C4-2B (cell line): ENCODE results near the gene PCDH19.

Experiments
- H3K27ac ChIP-seq: fragments of 450-650 bp; 2 replicates; pipeline ENCODE4 v1.5.1; 2017
- ZFX ChIP-seq: fragments of 450-650 bp; IDR thresholded peaks from 2 replicates; pipeline ENCODE4 v1.6.1; 2017
- TF ChIP-seq, protein P1 (sequence below): fragments of 450-650 bp; conservative IDR thresholded peaks from 2 replicates; pipeline ENCODE4 v1.5.1; 2017; ENCODE audit warnings: mild to moderate bottlenecking

The PCDH19 gene

GRCh38 chrX:100296183-100296753 is 113.8 kb downstream of the PCDH19 start:
- H3K27ac ChIP-seq = no peak overlapping the region
- TF ChIP-seq ZFX = no peak
- TF ChIP-seq, protein P1, sequence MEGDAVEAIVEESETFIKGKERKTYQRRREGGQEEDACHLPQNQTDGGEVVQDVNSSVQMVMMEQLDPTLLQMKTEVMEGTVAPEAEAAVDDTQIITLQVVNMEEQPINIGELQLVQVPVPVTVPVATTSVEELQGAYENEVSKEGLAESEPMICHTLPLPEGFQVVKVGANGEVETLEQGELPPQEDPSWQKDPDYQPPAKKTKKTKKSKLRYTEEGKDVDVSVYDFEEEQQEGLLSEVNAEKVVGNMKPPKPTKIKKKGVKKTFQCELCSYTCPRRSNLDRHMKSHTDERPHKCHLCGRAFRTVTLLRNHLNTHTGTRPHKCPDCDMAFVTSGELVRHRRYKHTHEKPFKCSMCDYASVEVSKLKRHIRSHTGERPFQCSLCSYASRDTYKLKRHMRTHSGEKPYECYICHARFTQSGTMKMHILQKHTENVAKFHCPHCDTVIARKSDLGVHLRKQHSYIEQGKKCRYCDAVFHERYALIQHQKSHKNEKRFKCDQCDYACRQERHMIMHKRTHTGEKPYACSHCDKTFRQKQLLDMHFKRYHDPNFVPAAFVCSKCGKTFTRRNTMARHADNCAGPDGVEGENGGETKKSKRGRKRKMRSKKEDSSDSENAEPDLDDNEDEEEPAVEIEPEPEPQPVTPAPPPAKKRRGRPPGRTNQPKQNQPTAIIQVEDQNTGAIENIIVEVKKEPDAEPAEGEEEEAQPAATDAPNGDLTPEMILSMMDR = no peak

- TF ChIP-seq, protein P1 = no peak
- no peak for TF ChIP-seq ZFX
- no peak overlapping the region for H3K27ac ChIP-seq
These were observed 115.1 kb downstream of the PCDH19 start for GRCh38 chrX:100294965-100295364.

- TF ChIP-seq, protein P1 = no peak
- no peak for TF ChIP-seq ZFX
- no peak overlapping the region for H3K27ac ChIP-seq
These were observed 121.0 kb downstream of the PCDH19 start for GRCh38 chrX:100289066-100289558.

DNA sequence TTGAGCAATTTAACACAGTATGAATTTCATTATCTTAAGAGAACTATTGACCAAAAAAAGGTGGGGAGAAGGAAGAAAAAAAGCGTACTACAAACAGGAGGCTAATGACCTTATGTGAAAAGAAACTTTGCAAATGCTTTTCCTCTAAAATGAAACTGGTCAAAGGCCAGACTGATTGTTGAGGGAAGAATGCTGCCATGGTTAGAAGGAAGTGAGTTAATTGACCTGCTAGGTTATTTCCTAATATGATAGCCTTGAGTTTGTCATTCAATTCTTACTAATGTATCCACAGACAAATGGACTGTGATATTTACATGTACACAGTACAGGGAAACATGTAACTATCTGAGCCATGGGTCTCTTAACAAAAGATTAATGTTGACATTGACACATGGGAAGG is 132.8 kb downstream of the PCDH19 start:
- no peak overlapping the region for H3K27ac ChIP-seq
- TF ChIP-seq, protein P1 = no peak
- TF ChIP-seq ZFX = no peak

DNA sequence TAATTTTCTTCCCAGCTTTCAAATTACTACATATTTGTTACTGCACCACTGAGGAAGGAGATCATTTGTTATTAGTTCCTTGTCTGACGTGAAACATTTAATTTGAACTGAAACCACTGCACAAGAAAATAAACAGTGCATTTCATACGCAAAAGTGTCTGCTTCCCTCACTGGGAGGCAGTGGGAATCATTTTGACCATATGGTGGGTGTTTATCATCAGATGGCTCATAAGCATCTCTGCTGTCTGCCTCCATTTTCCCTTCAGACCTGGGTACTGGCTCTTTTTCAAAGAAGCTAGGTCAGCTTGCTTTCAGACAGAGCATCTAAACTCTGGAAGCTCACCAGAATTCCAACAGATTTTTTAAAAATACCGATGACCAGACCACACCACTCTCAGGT is 135.2 kb downstream of the PCDH19 start:
- H3K27ac ChIP-seq = no peak overlapping the region
- TF ChIP-seq, protein P1 = no peak
- no peak for TF ChIP-seq ZFX

DNA sequence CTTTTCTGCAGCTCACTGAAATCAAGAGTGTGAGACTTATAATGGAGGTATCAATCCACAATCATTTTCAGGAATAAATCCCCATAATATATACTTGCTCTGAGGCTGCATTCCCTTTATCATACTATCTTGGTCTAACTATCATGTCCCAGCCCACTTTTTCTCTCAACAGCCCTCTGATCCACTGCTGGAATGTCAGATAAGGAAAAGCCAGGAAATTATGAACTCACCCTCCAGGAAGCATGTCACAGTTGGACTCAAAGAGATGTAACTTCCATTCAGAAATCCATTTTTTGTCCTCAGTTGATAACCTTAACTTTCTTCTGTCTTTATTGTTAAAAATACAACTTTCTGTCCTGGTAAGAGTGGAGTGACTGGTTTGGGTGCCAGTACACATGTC is 144.9 kb downstream of the PCDH19 start:
- no peak overlapping the region for H3K27ac ChIP-seq
- TF ChIP-seq ZFX = no peak
- TF ChIP-seq, protein P1 = no peak

GRCh38 chrX:100264200-100264599 is 145.9 kb downstream of the PCDH19 start:
- TF ChIP-seq, protein P1 = no peak
- TF ChIP-seq ZFX = no peak
- no peak overlapping the region for H3K27ac ChIP-seq
